NCI-H82 (cell line): ENCODE measurements around the gene PCDHB9.
"Not testable (repeated sequence)": the region's sequence is repeated elsewhere in the genome, so short reads cannot be mapped to it uniquely, and the experiment has no call there.

Experiments
- DNase-seq: peaks from one replicate; lab custom pipeline; 2025; lab: John Stamatoyannopoulos, UW

The PCDHB9 gene

GRCh38 chr5:141186897-141187512 is at the start of gene PCDHB9:
Gene PCDHB9, plus strand, starts transcription at chr5:141187161. Its CDS starts 158 bp downstream, at chr5:141187319.
- peak; percentile 50 for DNase-seq

GRCh38 chr5:141137346-141137745 is 49.6 kb upstream of the PCDHB9 start:
- DNase-seq = not testable (repeated sequence)

GRCh38 chr5:141149812-141150211 is 37.1 kb upstream of the PCDHB9 start, which contains the start of gene PCDHB6:
Gene PCDHB6, plus strand, starts transcription at chr5:141150057. Its CDS starts 201 bp downstream, at chr5:141150258.
- DNase-seq = peak; percentile 19

GRCh38 chr5:141150224-141150992 is 36.6 kb upstream of the PCDHB9 start:
- no peak for DNase-seq

GRCh38 chr5:141150993-141151325 is 36.0 kb upstream of the PCDHB9 start:
- DNase-seq = no peak

GRCh38 chr5:141151632-141152031 is 35.3 kb upstream of the PCDHB9 start:
- not testable (repeated sequence) for DNase-seq

- DNase-seq = not testable (repeated sequence)
Measured at GRCh38 chr5:141152096-141152495, 34.9 kb upstream of the PCDHB9 start.

- peak; percentile 3 for DNase-seq
Measured at GRCh38 chr5:141155540-141156374, 31.2 kb upstream of the PCDHB9 start.

- not testable (repeated sequence) for DNase-seq
Measured at GRCh38 chr5:141157356-141157755, 29.6 kb upstream of the PCDHB9 start.

GRCh38 chr5:141157901-141158300 is 29.1 kb upstream of the PCDHB9 start:
- DNase-seq = not testable (repeated sequence)

- peak; percentile 36 for DNase-seq
Measured at GRCh38 chr5:141172381-141173204, 14.4 kb upstream of the PCDHB9 start, which contains the start of gene PCDHB7. Gene PCDHB7, plus strand, starts transcription at chr5:141172644. Its CDS starts 192 bp downstream, at chr5:141172836.

- DNase-seq = not testable (repeated sequence)
Measured at GRCh38 chr5:141174291-141175104, 12.5 kb upstream of the PCDHB9 start.

- DNase-seq = no peak
Measured at GRCh38 chr5:141175933-141176332, 11.0 kb upstream of the PCDHB9 start.

- DNase-seq = peak; percentile 38
Measured at GRCh38 chr5:141177577-141178191, 9.3 kb upstream of the PCDHB9 start, which contains the start of gene PCDHB8. Gene PCDHB8, plus strand, starts transcription at chr5:141177790. Its CDS starts 245 bp downstream, at chr5:141178035.

GRCh38 chr5:141179371-141179770 is 7.6 kb upstream of the PCDHB9 start:
- DNase-seq = not testable (repeated sequence)

GRCh38 chr5:141179876-141180275 is 7.1 kb upstream of the PCDHB9 start:
- not testable (repeated sequence) for DNase-seq

- DNase-seq = no peak
Measured at GRCh38 chr5:141180313-141180712, 6.6 kb upstream of the PCDHB9 start.

- DNase-seq = peak; percentile 38
Measured at GRCh38 chr5:141182248-141182647, 4.7 kb upstream of the PCDHB9 start, which contains the start of gene PCDHB16. Gene PCDHB16, plus strand, starts transcription at chr5:141182387. Its CDS starts 173 bp downstream, at chr5:141182560.

GRCh38 chr5:141184117-141184855 is 2.7 kb upstream of the PCDHB9 start:
- DNase-seq = not testable (repeated sequence)
